ENCODE measurements around the gene MICAL2.

MICAL2 gene

DNA sequence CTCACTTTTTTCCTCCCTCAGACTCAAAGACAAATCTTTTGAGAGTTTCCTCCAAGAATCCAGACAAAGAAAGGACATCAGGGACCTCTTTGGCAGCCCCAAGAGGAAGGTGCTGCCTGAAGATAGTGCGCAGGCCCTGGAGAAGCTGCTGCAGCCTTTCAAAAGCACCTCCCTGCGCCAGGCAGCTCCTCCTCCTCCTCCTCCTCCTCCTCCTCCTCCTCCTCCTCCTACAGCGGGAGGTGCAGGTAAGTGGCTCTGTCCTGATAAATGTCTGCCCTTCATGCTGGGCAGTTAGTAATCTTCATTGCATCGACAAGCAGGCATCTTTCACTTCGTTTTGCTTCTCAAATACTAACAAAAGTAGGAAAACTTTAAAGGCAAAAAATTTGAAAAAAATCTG lies 184.2 kb downstream of the MICAL2 start:
- no peaks in the 10 kb centered on the region for H3K4me1 ChIP-seq (ENCODE audit: control insufficient read depth, insufficient read depth, low read length)
- TF ChIP-seq ZNF776 (tag by site-specific recombination; IDR thresholded peaks at IDR 0.05; ENCODE audit: borderline replicate concordance) (no peak), ZNF2 (tag by site-specific recombination; IDR thresholded peaks at IDR 0.05) (no peak), ZNF121 (tag by site-specific recombination; IDR thresholded peaks at IDR 0.05) (no peak), ZNF114 (tag by site-specific recombination; IDR thresholded peaks at IDR 0.05) (no peak), ZNF133 (tag by site-specific recombination; IDR thresholded peaks at IDR 0.05) (no peak), ZFP37 (tag by site-specific recombination; IDR thresholded peaks at IDR 0.05) (no peak), FEZF1 (tag by site-specific recombination; IDR thresholded peaks at IDR 0.05) (no peak), ZNF184 (tag by site-specific recombination; IDR thresholded peaks at IDR 0.05) (no peak), ZNF175 (tag by site-specific recombination; IDR thresholded peaks at IDR 0.05) (no peak), ZFP69B (tag by site-specific recombination; IDR thresholded peaks at IDR 0.05) (no peak), ZNF670 (tag by site-specific recombination; IDR thresholded peaks at IDR 0.05; ENCODE audit: low read depth) (no peak), ZNF830 (tag by site-specific recombination; IDR thresholded peaks at IDR 0.05; ENCODE audit: low read depth) (no peak), ZIC2 (tag by site-specific recombination; IDR thresholded peaks at IDR 0.05) (no peak), ZNF558 (tag by site-specific recombination; IDR thresholded peaks at IDR 0.05) (no peak), ZNF174 (tag by site-specific recombination; IDR thresholded peaks at IDR 0.05) (no peak), ZNF274 (IDR thresholded peaks at IDR 0.05; ENCODE audit: low read length) (no peak), ZNF274 (tag by site-specific recombination; IDR thresholded peaks at IDR 0.05; ENCODE audit: borderline replicate concordance) (no peak)
- TF ChIP-seq, protein P1, sequence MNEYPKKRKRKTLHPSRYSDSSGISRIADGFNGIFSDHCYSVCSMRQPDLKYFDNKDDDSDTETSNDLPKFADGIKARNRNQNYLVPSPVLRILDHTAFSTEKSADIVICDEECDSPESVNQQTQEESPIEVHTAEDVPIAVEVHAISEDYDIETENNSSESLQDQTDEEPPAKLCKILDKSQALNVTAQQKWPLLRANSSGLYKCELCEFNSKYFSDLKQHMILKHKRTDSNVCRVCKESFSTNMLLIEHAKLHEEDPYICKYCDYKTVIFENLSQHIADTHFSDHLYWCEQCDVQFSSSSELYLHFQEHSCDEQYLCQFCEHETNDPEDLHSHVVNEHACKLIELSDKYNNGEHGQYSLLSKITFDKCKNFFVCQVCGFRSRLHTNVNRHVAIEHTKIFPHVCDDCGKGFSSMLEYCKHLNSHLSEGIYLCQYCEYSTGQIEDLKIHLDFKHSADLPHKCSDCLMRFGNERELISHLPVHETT (tag by site-specific recombination; IDR thresholded peaks at IDR 0.05): no peak
- TF ChIP-seq, protein P2, sequence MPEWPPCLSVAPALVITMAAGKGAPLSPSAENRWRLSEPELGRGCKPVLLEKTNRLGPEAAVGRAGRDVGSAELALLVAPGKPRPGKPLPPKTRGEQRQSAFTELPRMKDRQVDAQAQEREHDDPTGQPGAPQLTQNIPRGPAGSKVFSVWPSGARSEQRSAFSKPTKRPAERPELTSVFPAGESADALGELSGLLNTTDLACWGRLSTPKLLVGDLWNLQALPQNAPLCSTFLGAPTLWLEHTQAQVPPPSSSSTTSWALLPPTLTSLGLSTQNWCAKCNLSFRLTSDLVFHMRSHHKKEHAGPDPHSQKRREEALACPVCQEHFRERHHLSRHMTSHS (tag by site-specific recombination; IDR thresholded peaks at IDR 0.05): no peak
- TF ChIP-seq, protein P3, sequence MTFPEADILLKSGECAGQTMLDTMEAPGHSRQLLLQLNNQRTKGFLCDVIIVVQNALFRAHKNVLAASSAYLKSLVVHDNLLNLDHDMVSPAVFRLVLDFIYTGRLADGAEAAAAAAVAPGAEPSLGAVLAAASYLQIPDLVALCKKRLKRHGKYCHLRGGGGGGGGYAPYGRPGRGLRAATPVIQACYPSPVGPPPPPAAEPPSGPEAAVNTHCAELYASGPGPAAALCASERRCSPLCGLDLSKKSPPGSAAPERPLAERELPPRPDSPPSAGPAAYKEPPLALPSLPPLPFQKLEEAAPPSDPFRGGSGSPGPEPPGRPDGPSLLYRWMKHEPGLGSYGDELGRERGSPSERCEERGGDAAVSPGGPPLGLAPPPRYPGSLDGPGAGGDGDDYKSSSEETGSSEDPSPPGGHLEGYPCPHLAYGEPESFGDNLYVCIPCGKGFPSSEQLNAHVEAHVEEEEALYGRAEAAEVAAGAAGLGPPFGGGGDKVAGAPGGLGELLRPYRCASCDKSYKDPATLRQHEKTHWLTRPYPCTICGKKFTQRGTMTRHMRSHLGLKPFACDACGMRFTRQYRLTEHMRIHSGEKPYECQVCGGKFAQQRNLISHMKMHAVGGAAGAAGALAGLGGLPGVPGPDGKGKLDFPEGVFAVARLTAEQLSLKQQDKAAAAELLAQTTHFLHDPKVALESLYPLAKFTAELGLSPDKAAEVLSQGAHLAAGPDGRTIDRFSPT (tag by site-specific recombination; IDR thresholded peaks at IDR 0.05): no peak
- TF ChIP-seq, protein P4, sequence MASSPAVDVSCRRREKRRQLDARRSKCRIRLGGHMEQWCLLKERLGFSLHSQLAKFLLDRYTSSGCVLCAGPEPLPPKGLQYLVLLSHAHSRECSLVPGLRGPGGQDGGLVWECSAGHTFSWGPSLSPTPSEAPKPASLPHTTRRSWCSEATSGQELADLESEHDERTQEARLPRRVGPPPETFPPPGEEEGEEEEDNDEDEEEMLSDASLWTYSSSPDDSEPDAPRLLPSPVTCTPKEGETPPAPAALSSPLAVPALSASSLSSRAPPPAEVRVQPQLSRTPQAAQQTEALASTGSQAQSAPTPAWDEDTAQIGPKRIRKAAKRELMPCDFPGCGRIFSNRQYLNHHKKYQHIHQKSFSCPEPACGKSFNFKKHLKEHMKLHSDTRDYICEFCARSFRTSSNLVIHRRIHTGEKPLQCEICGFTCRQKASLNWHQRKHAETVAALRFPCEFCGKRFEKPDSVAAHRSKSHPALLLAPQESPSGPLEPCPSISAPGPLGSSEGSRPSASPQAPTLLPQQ (tag by site-specific recombination; IDR thresholded peaks at IDR 0.05): no peak
- H3K27ac ChIP-seq (ENCODE audit: extremely low read depth, low read depth, low read length): no peak overlapping the region
- ChIA-PET CTCF (interaction anchor here (1.0 kb wide), 1 partner anchor 37 kb away, joined by 5 read pairs; no protein-coding TSS in a partner anchor), POLR2A (interaction anchor here (0.6 kb wide), 1 partner anchor 803 kb away, joined by 3 read pairs; no protein-coding TSS in a partner anchor)
- H3K9me3 ChIP-seq (ENCODE audit: control insufficient read depth, insufficient read depth, low read depth, low read length): no peaks in the 10 kb centered on the region
- no peak overlapping the region for H3K4me3 ChIP-seq (ENCODE audit: low read depth, low read length)
- H3K36me3 ChIP-seq (ENCODE audit: control insufficient read depth in 2 of 2, insufficient read depth in 1 of 2, low read length in 2 of 2): no peaks in the 10 kb centered on the region

DNA sequence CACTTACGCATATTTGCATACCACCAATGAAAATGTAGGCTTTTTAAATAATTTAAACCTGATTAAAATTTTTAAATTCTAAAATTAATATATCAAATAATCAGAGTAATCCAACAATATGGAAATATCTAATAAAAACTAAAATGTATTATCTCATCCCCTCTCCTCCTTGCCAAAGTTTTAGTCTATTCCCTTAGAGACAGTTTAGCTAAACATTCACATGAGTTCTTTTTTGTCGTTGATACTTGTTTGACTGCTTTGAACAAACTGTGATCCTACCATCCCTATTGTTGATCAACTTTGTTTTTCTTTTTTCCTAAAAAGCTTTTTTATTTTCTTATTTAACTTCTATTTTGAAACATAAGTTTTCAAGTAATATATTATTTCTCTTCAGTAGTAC lies 185.6 kb downstream of the MICAL2 start:
- POLR2A ChIA-PET: no interaction called here
- Histone ChIP-seq H3K4me3 (ENCODE audit: low read depth, low read length) (no peak overlapping the region), H3K27ac (ENCODE audit: extremely low read depth, low read depth, low read length) (no peak overlapping the region), H3K9me3 (ENCODE audit: control insufficient read depth, insufficient read depth, low read depth, low read length) (no peaks in the 10 kb centered on the region), H3K36me3 (ENCODE audit: control insufficient read depth in 2 of 2, insufficient read depth in 1 of 2, low read length in 2 of 2) (no peaks in the 10 kb centered on the region), H3K4me1 (ENCODE audit: control insufficient read depth, insufficient read depth, low read length) (no peaks in the 10 kb centered on the region)
- no peak for TF ChIP-seq ZNF2 (tag by site-specific recombination; IDR thresholded peaks at IDR 0.05)
- TF ChIP-seq ZNF514 (tag by site-specific recombination; IDR thresholded peaks at IDR 0.05): no peak
- CTCF ChIA-PET: interaction anchor here (0.6 to 1.7 kb wide), 4 partner anchors 14 to 338 kb away, joined by 3 to 6 read pairs (median 5); no protein-coding TSS in a partner anchor

Data from HEK293 (cell line).